HG03066 (cell line): ENCODE results near the gene PLSCR4.
"Not testable (repeated sequence)": the region's sequence is repeated elsewhere in the genome, so short reads cannot be mapped to it uniquely, and the experiment has no call there.

Source experiments
- ATAC-seq: cut with Tn5 transposase; IDR thresholded peaks from one replicate; pipeline ENCODE4 v1.9.1; 2021; ENCODE audit warnings: low read depth; ENCODE audit not compliant: unreplicated experiment

The PLSCR4 gene

DNA sequence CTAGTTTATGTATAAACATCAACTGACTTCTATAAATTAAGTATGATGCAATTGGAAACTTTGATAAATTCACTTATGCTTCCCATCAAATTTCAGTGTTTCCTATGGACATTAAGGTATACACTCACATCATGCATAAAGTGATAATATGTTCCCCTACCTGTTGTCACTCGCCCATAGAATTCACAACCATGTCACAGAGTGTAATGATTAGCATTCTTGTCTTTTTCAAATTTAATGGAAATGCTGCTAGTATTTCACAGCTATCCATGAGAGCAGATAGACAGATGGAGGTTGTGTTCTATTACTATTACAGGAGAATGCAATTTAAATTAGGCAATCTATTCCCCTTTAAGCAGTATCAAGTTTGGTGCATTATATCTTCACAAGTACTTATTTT, 984 bp downstream of the PLSCR4 start:
- no peak for ATAC-seq

DNA sequence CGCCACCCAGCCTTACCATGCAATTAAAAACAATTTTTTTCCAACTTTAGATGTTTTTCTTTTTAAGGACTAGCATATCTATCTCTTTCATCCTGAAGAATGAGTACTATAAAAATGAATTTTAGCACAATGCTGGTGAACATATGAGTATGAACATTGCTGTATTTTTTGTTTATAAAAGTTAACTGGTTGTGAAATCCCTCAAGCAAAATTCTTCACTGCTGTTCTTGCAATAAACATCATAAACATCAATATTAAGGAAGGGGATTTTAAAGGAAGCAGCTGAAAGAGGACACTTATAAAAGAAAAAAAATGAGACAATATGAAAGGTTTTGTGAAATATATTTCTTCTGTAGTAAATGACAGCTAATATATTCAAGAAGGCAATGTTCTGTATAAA, 3.0 kb downstream of the PLSCR4 start:
- ATAC-seq, result no peak

DNA sequence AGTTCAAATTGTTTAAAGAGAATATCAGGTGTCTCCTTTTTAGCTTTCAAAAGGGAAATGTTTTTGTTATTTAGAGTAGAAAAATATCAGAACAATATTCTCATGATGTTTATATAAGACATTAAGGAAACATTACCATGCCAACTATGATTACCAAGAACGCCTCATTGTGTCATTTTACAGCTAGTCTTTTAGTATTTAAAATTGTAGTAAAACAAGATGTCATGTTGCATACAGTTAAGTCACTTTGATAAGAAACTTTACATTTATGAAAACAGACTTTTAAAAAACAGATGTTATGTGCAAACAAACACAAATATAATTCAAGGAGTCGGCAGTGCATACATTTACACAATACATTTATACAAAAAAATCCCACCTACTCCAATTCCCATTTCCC, 4.4 kb downstream of the PLSCR4 start:
- ATAC-seq, result no peak

DNA sequence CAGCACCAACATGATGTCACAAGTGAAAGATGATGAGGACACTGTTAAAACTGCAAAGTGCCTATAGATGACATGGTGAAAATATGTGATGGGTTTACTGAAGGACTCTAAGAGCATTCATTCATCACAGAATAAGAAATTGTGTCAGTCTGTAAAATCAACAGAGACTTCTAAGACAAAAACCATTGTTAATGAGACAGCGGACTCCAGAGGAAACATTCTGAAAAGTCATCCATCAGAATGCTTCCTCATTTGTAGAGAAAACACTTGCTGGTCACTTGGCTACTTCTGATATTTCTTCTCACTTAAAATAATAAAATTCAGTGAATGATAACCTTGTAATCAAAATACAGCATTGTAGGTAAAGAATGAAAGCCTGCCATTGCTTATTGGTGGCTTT, 7.3 kb downstream of the PLSCR4 start:
- ATAC-seq, result no peak

DNA sequence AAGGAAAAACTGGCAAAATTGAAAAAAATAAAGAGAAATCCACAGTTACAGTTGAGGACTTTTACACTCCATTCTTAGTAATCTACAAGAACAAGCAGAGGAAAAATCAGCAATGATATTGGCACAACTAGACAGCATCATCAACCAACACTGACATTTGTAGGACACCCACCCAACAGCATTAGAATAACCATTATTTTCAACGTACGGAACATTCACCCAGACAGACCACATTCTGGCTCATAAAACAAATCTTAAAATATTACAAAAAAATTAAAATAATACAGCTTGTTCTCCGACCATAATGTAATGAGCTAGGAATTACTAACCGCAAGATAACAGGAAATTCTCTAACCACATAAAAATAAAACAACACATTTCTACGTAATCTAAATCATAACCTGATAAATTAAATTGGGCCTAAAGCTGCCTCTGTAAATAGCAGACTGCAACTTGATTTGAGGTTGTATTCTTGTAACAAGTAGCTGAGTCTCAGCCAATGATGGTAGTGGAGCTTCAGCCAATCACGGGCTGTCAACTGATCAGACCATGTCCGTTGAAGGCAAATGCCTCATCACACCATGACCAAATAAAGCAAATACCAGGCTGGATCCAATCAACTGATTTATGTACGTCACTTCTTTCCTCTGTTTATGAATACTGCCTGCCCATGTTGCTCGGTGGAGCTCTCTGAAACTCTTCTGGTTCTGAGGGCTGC, 9.2 kb downstream of the PLSCR4 start:
- no peak for ATAC-seq

DNA sequence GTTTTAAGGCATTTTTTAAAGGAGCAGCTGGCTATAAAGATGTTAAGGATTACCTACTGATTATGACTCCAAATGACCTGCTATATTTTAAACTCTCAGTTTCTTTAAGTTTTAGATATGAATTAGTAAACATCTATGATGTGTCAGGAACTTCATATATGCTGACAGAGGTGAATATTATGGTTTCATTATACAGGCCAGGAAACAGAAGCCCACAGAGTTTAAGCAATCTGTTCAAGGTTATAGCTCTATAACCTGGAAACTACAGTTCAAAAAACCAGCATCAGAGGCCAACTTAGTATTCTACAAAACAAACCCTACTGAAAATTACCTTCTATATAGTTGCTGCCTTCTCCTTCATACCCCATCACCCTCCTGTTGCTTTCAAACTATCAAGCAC, 17.4 kb downstream of the PLSCR4 start:
- no peak for ATAC-seq

DNA sequence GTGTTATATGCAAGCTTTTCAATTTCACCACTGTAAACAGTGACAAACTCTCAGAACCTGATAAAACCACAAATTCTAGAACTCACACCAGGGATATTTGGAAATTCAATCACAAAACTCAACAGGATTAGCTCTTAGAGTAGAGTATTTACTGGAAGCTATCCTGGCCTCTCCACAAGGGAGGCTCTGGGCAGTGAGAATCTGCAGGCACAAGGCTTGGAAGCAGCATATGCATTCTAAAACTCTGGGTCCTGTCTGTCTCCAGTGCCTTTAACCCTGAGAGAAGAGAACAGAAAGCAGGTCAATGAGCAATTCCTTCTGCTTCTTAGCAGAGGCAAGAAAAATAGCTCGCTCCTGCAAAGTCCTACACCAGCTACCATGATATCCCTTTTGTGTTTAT, 23.4 kb downstream of the PLSCR4 start:
- no peak for ATAC-seq

DNA sequence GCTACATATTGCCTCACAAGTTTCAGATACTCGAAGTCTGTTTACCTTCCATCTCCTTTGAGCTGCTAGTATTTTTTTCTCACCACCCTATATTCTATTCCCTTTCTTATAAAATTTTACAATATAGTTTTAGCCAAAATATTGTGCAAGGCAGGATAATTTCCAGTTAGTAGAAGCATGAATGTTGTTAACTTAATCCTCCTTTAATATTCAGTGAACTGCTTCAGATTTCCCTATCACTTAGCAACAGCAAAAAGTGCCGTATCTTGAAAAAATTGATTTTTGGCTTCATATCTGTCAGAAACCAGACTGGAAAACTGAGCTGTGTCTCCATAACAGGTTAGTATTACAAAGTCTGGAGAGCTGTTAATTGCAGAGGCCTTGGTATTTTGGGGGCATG, 24.0 kb downstream of the PLSCR4 start:
- no peak for ATAC-seq

DNA sequence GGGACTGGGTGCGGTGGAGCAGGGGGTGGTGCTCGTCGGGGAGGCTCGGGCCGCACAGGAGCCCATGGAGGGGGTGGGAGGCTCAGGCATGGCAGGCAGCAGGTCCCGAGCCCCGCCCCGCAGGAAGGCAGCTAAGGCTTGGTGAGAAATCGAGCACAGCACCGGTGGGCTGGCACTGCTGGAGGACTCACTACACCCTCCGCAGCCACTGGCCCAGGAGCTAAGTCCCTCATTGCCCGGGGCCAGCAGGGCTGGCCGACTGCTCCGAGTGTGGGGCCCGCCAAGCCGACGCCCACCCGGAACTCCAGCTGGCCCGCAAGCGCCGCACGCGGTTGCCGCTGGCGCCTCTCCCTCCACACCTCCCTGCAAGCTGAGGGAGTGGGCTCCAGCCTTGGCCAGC, 25.4 kb downstream of the PLSCR4 start:
- not testable (repeated sequence) for ATAC-seq

DNA sequence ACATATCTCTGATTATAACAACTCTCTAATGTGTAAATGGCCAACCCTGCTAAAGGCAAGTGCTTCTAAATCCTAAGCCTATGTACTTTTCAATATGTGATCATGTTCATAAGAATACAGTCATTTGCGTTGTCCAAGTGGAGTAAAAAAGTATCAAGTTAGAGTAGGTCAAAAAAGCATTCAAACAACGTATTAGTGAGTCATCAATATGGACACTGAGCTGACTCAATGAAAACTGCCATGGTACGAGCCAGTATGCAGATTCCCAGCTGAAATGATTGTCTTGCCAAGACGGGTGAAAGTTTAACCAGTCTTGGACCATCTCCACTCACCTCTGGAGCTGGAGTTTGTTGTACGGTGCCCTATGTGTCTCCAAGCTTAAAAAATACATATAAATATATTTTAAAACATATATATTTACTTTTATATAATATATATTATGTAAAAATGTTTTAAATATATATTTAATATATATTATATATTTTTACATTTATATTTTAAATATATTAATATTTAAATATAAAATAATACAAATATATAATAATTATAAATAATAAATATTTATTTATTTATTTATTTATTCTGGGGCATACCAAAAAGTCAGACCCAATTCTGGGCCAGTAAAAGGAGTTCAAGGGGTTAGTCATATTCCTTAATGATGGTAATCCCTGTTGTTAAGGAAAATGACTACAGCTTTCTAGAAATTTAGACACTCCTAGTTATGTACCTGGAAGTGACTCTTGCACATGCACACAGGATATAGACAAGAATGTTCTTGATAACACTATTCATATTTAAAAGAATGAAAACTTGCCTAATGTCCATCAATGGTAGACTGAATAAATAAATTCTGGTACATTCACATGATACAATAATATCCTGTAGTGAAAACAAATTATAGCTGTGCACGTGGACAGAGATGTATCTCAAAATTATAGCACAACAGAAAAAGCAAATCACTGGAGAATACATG, 27.2 kb downstream of the PLSCR4 start:
- no peak for ATAC-seq

DNA sequence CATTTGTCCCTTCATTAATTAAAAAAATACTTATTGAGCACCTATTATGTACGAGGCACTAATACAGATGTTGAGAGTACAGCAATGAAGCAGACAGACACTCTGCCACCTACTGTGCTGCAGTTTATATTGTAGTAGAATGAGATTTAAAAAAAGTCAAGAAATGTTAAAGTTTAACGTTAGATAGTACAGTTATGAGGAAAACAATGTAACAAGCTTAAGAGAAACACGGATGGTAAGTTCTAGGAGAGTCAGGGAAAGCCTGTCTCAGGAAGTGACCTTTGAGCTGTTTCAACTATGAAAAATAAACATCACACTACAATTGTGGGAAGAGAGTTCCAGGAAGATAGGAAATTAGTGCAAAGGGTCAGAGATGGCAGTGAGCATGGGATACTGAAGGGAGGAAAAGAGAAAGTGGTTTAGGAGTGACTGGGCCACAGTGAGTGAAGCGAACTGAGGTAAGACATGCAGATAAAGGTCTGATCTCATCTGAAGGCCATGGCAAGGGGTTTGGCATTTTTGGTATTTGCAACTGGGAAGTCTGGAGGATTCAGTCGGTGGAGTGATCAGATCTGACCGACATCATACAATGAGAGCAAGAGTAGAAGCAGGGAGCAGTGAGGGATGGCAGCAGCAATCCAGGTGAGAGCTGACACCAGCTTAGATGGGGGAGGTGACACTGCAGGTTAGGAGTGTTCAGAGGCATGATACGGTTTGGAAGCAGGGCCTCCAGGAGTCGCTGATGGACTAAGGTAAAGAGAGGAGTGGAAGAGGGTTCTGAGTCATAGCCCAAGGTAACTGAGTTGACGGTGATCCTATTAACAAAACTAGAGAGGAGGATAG, 28.5 kb downstream of the PLSCR4 start:
- ATAC-seq, result no peak

DNA sequence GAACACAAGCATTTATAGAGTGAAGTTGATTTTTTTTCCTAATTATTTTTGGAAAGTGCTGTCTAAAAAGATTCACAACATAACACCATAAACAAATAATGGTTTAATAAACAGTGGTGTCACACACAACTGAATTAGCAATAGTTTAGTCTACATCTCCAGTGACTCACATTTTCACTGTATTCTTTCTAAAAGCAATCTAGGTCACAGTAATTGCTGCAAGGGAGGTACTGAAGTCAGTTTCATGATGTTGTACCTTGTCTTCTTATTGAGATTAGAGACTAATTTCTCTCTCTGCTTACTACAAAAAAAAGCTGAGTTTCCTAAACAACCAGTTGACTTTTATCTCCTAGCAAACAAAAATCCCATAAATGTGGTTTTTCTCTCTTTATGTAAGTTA, 29.6 kb downstream of the PLSCR4 start:
- no peak for ATAC-seq

DNA sequence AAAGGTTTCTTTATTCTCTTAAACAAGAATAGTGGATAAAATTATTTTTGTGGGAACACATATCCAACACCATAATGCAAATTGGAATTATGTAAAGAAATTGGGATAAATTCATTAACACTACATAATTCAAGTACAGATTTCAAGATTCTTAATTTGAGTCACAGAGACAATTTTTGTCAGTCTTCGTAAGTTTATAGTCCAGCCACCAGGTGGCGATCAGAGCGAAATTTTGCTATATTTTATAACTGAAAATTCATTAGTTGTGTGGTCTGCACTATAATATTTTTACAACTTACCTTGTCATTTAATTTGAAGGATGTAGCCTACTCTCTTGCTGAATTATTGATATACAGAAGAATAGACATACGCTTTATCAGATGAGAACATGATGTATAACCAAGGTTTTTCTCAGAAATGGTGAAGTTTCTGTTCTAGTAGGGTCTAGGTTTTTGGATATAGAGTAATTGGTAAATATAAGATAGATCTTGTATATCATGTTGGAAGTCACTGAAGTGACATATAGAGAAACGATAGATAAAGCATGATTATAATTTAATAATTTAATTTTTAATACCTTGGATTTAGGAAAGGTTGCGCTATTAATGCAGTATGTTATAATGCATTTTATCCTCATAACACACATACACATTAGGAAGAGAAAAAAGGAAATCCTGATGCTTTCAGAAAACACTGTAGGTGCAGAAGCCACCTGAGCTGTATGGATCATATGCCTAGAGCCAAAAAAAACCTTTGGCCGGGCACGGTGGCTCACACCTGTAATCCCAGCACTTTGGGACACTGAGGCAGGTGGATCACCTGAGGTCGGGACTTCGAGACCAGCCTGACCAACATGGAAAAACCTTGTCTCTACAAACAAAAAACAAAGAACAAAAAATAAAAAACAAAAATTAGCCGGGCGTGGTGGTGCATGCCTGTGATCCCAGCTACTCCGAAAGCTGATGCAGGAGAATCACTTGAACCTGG, 31.7 kb downstream of the PLSCR4 start:
- ATAC-seq, result no peak

DNA sequence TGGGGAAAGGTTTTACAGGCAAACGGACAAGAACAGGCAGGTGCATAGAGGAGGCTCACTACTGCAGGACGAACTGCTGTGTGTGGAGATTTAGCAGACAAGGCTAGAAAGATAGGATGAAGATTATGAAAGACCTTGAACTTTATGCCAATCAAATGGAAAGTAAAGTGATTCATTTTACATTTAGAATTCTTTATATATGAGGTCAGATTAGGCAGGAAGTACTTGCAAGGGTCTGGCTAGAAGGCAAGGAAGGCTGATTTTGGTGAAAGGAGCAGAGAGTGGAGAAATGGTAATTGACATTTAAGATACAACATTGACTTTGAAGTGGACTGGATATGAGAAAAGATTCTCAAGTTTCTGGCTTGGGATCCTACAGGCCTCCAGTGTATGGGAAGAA, 33.6 kb downstream of the PLSCR4 start:
- ATAC-seq, result no peak

DNA sequence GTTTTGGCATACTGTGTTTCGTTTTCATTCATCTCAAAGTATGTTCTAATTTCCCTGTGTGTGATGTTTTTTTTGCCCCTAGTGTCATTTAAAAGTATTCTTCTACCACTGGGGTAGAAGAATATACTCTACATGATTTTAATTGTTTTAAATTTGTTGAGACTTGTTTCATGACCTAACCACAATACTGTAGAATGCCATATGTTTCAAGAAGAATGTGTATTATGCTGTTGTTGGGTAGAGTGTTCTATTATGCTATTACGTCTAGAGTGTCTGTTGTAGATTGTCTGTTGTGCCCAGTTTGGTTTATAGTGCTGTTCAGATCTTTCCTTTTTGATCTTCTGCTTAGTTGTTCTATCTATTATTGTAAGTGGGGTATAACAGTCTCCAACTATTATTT, 36.4 kb downstream of the PLSCR4 start:
- no peak for ATAC-seq

DNA sequence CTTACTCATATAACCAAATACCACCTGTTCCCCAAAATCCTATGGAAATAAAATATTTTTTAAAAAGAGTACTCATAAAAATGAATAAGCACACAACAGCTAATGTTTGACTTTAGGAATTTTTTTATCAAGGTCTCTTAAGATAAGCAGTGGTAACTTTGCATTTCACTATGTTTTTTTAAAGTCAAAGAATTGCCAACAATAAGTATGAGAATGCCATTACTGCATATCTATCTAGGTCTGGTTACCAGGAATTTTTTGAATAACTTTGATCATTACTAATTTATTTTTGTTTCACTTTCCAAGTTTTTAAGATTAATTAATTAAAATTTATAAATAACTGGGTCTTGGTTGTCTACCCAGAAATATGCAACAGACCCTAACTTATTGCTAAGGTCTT, 41.5 kb downstream of the PLSCR4 start:
- ATAC-seq, result no peak

DNA sequence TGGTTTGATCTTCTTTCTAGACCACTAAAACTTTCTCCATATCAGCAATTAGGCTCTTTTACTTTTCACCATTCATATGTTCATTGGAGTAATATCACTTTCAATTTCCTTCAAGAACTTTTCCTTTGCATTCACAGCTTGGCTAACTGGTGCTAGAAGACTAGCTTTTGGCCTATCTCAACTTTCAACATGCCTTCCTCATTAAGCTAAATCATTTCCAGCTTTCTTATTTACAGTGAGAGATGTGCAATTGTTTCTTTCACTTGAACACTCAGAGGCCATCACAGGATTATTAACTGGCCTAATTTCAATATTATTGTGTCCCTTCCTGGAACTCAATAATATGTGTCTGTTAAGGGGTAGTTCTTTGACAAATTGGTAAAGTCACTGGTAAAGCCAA, 47.1 kb downstream of the PLSCR4 start:
- ATAC-seq, result no peak

DNA sequence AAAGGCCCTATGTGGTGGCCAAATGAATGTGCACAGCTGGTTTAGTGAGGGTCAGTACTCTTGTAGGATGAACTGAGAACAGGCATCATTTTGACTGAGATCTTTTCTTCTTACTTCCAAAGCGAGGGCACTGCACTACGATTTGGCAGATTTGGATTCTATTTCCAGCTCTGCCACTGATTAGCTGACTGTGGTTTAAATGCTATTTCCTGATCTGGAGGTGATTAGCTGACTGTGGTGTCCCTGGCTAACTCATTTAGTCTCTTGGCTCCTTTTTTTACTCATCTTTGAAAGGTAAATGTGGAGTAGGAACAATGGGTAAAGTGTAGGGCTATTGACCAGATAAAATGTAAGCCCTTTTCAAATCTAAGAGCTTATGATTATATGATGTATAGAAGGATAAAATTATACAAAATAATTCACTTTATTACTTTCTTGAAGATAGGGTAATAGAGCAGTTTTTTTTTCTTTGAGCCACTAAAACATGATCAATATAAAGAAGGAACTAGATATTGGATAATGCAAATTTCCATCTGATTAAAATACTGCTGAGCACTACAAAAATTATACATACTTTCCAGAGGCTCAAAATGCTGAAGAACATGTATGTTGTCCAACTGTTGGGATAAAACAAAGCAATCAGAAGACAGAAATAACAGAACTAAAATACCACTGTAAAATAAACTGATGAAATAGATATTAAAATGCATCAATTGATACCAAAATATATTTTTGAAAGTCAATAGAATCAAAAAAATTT, 50.3 kb downstream of the PLSCR4 start:
- ATAC-seq, result no peak

DNA sequence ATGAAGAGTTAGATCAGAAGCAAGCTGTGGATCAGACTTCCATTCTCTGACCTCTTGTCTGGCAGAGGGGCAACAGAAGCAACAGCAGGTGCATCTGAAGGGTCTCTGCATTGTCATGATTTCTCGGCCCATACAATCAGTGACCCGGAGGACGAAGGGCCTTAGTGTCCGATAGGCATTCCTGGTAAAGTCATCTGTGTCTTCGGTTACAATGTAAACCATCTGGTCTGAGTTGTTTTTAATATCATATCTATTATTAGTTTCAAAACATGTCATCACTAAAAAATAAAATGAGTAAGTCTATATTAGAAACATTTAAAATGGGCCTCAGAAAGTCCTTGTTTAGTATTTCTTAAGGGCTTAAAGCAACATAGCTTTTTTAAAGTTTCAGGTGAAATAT, 51.1 kb downstream of the PLSCR4 start:
- no peak for ATAC-seq
